GM12874 (cell line): Measurements from ENCODE around the gene OCA2.

Experiments used
- TF ChIP-seq, protein P1 (sequence below): IDR thresholded peaks from 2 replicates; pipeline ENCODE4 v1.5.1; 2011; ENCODE audit warnings: low read depth, mild to moderate bottlenecking, control low read depth, low read length, moderate library complexity; ENCODE audit not compliant: insufficient read depth

The OCA2 gene

DNA sequence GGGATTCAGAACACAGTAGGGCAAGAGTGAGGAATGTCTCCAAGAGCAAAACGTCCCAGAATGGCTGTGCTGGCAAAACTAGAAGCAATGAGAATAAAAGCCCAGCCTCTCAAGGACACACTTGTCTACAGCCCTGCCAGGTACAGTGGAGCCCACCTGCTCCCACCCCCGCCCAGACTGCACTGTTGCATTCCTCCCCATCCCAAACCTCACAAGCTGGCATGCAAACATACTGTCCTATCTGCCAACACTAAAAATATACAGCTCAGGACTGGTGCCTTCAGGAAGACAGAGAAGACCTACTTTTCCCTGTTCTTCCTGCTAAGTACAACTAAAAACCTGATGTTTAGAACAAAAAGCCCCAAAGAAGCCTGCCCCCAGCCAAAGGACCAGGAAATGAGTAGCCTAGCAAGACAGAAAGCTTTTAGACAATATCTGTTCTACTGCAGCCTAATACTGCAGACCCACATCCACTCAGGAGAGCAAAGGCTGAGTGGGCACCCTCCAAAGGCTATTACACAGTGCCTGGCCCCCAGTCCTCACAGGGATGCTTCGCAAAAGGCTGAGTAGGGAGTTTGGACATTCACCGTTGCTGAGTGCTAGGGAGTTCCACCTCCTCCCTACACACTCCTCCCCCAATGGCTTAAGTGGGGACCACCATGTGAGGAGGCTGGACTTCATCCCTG lies 13.5 kb downstream of the OCA2 start:
- TF ChIP-seq, protein P1, sequence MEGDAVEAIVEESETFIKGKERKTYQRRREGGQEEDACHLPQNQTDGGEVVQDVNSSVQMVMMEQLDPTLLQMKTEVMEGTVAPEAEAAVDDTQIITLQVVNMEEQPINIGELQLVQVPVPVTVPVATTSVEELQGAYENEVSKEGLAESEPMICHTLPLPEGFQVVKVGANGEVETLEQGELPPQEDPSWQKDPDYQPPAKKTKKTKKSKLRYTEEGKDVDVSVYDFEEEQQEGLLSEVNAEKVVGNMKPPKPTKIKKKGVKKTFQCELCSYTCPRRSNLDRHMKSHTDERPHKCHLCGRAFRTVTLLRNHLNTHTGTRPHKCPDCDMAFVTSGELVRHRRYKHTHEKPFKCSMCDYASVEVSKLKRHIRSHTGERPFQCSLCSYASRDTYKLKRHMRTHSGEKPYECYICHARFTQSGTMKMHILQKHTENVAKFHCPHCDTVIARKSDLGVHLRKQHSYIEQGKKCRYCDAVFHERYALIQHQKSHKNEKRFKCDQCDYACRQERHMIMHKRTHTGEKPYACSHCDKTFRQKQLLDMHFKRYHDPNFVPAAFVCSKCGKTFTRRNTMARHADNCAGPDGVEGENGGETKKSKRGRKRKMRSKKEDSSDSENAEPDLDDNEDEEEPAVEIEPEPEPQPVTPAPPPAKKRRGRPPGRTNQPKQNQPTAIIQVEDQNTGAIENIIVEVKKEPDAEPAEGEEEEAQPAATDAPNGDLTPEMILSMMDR, result no peak

DNA sequence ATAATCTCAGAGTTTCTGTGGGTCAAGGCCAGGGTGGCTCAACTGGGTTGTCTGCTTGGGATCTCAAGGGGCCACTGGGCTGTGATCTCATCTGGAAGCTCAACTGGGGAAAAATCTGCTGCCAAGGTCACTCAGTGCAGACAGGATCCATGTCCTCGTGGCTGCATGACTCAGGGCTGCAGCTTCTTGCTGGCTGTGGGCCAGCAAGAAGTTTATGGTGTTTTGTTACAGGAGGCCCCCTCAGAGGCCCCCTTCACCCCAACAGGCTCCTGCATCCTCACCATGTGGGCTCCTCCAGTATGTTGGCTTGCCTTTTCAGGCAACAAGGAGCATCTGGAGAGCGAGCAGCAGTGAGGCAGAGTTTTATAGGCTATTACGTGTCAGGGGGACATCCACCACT lies 14.6 kb downstream of the OCA2 start:
- TF ChIP-seq, protein P1, result no peak

DNA sequence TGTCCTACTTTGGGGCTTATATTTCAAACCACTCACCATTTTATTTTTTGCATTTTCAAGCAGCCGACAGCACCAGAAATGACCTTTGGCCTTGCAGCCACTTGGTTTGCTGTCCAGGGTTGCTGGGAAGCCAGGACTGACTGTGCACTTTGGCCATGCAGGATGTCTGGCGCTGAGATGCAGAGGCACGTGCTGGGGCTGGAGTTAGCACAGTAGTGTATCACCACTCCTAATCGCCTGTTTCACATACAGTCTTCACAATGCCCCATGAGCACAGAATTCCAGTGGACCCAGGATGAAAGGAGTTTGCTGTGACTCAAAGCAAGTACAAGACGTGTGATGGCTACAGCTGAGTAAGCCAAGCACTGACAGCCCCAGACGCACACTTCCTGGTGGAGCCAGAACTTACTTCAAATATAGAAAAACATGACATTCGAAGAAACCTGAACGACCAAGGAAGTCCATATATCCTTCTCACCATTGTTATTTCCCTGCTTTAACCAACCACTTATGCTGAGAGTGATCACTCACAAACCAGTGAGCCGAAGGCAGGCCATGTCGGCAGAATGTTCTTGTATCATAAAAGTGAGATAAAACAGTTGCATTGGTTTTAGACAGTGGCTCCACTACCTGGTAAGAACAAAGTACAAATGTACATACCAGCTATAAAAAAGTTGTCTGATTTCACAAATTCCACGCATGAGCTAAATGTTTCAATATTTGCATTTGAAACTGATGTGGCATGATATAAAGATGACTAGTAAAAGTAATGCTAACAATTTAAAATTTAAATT lies 16.0 kb downstream of the OCA2 start:
- TF ChIP-seq, protein P1, result no peak

DNA sequence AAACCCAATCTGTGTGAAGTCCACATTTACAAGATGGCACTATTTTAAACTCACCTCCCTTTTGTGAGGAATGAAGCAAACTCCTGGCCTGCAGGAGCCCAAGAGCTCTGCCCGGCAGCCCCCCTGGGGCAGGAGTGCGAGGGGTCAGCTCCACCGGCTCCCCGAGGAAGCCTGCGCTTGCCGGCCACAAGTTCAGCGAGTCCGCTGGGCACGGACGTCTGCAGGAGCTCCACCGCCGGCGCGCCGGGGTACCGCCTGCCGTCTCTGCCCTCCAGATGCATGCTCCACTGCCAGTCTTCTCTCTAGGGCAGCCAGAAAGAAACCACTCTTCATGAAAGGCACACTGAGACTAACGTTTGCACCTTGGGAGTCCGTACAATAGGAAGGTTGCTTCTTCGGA lies 17.5 kb downstream of the OCA2 start:
- TF ChIP-seq, protein P1, result no peak

DNA sequence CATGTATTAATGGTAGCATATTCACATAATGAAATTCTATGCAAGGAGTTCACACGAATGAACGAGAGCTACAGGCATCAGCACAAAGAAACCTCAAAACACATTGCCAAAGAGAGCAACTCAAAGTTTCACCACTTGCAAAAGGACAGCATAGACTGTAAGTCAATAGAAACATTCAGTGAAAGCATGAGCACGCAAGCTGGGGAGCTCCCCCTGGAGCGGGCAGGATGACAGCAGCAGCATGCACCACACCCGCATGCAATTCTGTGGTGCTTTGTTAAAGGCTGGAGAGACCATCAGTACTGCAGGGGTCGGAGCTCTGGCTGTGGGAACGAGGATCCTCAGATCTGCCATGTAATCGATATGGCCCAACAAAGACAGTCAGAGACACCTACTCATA lies 18.7 kb downstream of the OCA2 start:
- TF ChIP-seq, protein P1, result no peak

DNA sequence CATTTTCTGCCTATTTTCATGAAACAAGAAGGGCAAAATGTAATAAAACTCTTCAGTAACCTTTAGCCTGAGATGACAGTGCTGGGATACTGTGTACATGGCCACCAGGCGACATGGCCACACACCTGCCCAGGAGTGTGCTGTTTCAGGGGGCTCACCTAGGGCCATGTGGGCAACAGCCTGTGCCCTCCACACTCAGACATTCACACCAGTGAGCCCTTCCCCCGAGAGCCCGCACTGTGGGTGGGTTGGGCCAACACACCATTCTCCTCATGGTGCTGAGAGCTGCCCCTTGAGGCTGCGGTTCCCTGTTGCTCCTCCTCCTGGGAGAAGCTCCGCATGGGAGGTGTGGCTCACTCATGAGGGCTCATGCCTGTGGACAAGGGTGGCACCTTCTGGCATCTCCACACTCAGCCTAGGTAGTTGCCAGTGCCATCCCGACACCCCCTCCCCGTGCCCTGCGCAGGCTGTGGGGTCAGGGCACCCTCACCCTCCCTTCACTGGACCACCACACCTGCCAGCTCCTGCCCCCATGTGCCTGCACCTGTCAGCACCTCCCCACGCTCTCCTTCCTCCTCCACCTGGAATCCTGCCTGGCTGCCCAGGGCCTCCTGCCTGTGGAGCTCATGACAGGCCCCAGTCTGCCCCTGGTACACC lies 19.7 kb downstream of the OCA2 start:
- TF ChIP-seq, protein P1, result no peak

DNA sequence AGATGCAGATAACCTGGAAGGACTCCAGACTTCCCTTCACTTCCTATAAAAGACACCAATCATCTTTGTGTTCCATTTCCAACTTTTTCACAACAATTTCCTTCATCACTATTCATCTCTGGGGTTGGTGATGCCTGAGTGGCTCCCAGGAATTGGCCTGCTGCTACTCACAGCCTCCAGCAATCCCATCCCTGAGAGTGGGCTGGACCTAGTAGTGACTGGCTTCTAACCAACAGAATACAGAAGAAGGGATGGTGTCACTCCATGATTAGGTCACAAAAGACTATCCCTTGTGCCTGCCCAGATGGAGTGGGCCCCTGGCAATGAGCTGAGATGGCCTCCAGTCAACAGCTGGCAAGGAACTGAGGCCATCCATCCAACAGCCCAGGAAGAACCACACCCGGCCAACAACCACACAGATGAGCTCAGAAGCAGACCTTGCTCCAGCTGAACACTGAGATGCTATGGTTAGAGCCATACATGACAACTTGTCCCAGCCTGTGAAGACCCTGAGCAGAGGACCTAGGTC lies 20.9 kb downstream of the OCA2 start:
- TF ChIP-seq, protein P1, result no peak
